Prostate gland (tissue), 2 donors: ENCODE results near the gene RNU6-8. TPM values are rescaled to one million over a fixed set of nuclear protein-coding genes. Genes with fewer than 3 reads are reported as not detected.

ENCODE experiments used
- DNase-seq: peaks from one replicate; pipeline ENCODE4 v3.0.0-alpha.2; 2019; ENCODE audit warnings: low spot score
- H3K27ac ChIP-seq, 2 donors: fragments of 200-600 bp; sonication (generic); 2 replicates each; pipeline ENCODE4 v1.5.1; 2017 to 2019
- H3K27me3 ChIP-seq: fragments of 200-600 bp; sonication (generic); replicated peaks from 2 replicates; pipeline ENCODE4 v1.5.1; 2019; ENCODE audit not compliant: insufficient read depth
- H3K36me3 ChIP-seq, 2 donors: fragments of 200-600 bp; sonication (generic); 1 replicate in 1 of 2; 2 replicates in 1 of 2; pipeline versions ENCODE4 v1.5.1 to v1.8.1; 2017 to 2019
- H3K4me1 ChIP-seq: fragments of 200-600 bp; sonication (generic); replicated peaks from 2 replicates; pipeline ENCODE4 v1.5.1; 2019
- H3K4me3 ChIP-seq, 2 donors: fragments of 200-600 bp; sonication (generic); 2 replicates each; pipeline ENCODE4 v1.5.1; 2017 to 2019
- H3K9me3 ChIP-seq: fragments of 200-600 bp; sonication (generic); 2 replicates; pipeline ENCODE4 v1.5.1; 2017
- POLR2A ChIP-seq: fragments of 450-650 bp; IDR thresholded peaks from one replicate; pipeline ENCODE4 v1.6.1; 2016; ENCODE audit warnings: antibody characterized with exemption, mild to moderate bottlenecking
- POLR2AphosphoS5 ChIP-seq: sonication (generic); formaldehyde crosslinking; IDR thresholded peaks from one replicate; pipeline ENCODE4 v1.6.1; 2017; ENCODE audit warnings: antibody characterized with exemption
- WGBS: methylation state at CpG from one replicate; pipeline ENCODE4 v1.1.5; 2018; 5-methylcytosine and 5-hydroxymethylcytosine counted together
- intact Hi-C: fragments of 100-400 bp; cut with DNase I; formaldehyde crosslinking; loops from one replicate; pipeline ENCODE4 v1.14.2; 2022
- total RNA-seq, 2 donors: library from RNA; depleted of rRNA; stranded (reverse); fragments of >200 nt; gene quantifications; one replicate each; pipeline ENCODE4 v1.1.0, GENCODE V29; 2016
- TF ChIP-seq, protein P1 (sequence below), 4 experiments: fragments of 200-600 bp in 2 of 4; fragments of 450-650 bp in 2 of 4; sonication (generic) in 2 of 4; IDR thresholded peaks; 1 replicate in 3 of 4; 2 replicates in 1 of 4; pipeline ENCODE4 v1.5.1; 2016 to 2019; ENCODE audit warnings: antibody characterized with exemption in 4 of 4, mild to moderate bottlenecking in 2 of 4, moderate library complexity in 2 of 4

RNU6-8 gene
- total RNA-seq: not detected

DNA sequence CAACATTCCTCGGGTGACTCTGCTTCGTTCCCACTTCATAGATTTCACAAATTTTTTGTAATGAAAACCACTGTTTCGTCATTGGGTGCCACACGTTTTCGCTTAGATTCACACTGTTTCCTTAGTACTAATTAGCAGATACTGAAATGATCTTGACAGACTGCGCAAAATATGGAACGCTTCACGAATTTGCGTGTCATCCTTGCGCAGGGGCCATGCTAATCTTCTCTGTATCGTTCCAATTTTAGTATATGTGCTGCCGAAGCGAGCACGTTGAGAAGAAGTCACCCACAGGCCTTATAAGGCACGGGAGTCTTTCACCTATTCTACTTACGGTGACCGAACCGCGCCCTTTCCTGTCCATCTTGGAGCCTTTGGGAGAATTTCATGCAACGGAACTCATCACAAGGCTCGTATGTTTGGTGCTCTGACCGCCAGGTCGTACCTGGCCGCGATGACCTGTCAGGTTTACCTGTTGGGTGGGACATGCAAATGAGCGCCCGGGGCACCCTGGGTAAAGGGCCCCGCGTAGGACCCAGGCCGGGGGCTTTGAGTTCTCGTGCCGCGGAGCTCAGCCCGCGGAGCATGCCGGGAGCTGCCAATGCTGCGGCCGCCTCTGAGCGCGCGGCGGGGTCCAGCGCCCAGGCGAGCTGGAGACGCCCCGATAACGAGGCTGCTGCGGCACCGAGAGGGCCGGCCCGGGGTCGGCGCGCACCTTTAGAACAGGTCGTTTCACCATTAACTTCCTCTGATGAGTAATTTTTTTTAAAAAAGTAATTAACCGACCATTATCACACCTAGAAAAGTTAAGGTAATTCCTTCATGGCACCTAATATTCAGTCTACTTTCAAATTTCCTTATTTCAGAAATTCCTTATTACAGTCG is at the start of gene RNU6-8:
TSS of gene RNU6-8 (minus strand) at position 272 of the 885 bp plus-strand sequence.
- intact Hi-C loops: loop anchor here (2.0 kb wide), 1 partner anchor 126 kb away; the partner anchor contains the start of gene ARHGAP5
- H3K27me3 ChIP-seq: no peaks in the 10 kb centered on the region

GRCh38 chr14:32252030-32252670 is 49.1 kb upstream of the RNU6-8 start:
- peak; percentile 38 for TF ChIP-seq POLR2AphosphoS5
- no peak for TF ChIP-seq POLR2A
- TF ChIP-seq, protein P1, sequence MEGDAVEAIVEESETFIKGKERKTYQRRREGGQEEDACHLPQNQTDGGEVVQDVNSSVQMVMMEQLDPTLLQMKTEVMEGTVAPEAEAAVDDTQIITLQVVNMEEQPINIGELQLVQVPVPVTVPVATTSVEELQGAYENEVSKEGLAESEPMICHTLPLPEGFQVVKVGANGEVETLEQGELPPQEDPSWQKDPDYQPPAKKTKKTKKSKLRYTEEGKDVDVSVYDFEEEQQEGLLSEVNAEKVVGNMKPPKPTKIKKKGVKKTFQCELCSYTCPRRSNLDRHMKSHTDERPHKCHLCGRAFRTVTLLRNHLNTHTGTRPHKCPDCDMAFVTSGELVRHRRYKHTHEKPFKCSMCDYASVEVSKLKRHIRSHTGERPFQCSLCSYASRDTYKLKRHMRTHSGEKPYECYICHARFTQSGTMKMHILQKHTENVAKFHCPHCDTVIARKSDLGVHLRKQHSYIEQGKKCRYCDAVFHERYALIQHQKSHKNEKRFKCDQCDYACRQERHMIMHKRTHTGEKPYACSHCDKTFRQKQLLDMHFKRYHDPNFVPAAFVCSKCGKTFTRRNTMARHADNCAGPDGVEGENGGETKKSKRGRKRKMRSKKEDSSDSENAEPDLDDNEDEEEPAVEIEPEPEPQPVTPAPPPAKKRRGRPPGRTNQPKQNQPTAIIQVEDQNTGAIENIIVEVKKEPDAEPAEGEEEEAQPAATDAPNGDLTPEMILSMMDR (IDR thresholded peaks at IDR 0.05): peak; percentile 63 to 87 (median 82)
- intact Hi-C loops: loop anchor here (5.0 kb wide), 3 partner anchors 310 to 740 kb away; no protein-coding TSS in a partner anchor
- DNase-seq: peak; percentile 69
- no peak overlapping the region for H3K27ac ChIP-seq
- H3K4me3 ChIP-seq: no peak overlapping the region
- no peaks in the 10 kb centered on the region for H3K27me3 ChIP-seq
- H3K9me3 ChIP-seq: no peaks in the 10 kb centered on the region
- no peaks in the 10 kb centered on the region for H3K4me1 ChIP-seq
- no peaks in the 10 kb centered on the region for H3K36me3 ChIP-seq
- 45% methylated on average over 3 of the region's 3 CpGs for WGBS

More for the DNA sequence above, at the start of gene RNU6-8:
- under 1% methylated on average over 56 of the region's 57 CpGs for WGBS
- TF ChIP-seq POLR2A (peak; percentile 47), POLR2AphosphoS5 (peak; percentile 82)
- TF ChIP-seq, protein P1 (IDR thresholded peaks at IDR 0.05): peak in 1 of 4 experiments; percentile 20
- Histone ChIP-seq H3K36me3 (no peaks in the 10 kb centered on the region), H3K4me3 (peak within 1 kb of the TSS; percentile 49 to 58), H3K27ac (peak within 1 kb of the TSS; percentile 84 to 85), H3K4me1 (no peaks in the 10 kb centered on the region), H3K9me3 (no peaks in the 10 kb centered on the region)
- peak; percentile 89 for DNase-seq

DNA sequence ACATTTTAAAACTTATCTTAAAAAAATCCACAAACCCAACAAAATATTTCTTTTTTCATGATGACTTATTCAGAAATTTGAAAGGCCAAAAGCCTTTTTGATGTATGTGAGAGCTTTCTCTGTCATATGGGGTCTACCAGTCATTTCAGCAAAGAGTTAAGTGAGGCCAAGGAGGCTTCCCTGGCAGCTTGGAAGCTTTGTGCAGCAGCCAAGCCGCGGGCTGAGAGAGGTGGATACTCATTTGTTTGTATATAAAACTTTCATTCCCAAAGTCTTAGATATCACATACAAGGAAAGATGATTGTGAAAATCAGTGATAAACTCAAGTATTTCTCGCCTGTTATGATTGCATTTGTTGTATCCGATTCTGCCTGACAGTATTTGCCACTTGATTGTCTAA is 48.5 kb upstream of the RNU6-8 start:
- Histone ChIP-seq H3K36me3 (no peaks in the 10 kb centered on the region), H3K27ac (no peak overlapping the region), H3K4me1 (no peaks in the 10 kb centered on the region), H3K4me3 (no peak overlapping the region), H3K27me3 (no peaks in the 10 kb centered on the region), H3K9me3 (no peaks in the 10 kb centered on the region)
- no peak for DNase-seq
- WGBS: 40% methylated on average over 4 of the region's 4 CpGs
- intact Hi-C loops: loop anchor here (2.0 to 5.0 kb wide), 4 partner anchors 177 to 739 kb away; no protein-coding TSS in a partner anchor
- TF ChIP-seq POLR2AphosphoS5: no peak

- 81% methylated on average over 3 of the region's 3 CpGs for WGBS
- H3K27me3 ChIP-seq: no peaks in the 10 kb centered on the region
- H3K4me1 ChIP-seq: no peaks in the 10 kb centered on the region
- intact Hi-C loops: loop anchor here (2.0 to 5.0 kb wide), 4 partner anchors 176 to 738 kb away; no protein-coding TSS in a partner anchor
- no peak overlapping the region for H3K4me3 ChIP-seq
- no peaks in the 10 kb centered on the region for H3K9me3 ChIP-seq
- no peaks in the 10 kb centered on the region for H3K36me3 ChIP-seq
- no peak overlapping the region for H3K27ac ChIP-seq
- TF ChIP-seq, protein P1 (IDR thresholded peaks at IDR 0.05): no peak
- TF ChIP-seq POLR2A (no peak), POLR2AphosphoS5 (no peak)
- no peak for DNase-seq
Measured at GRCh38 chr14:32250681-32251080, 47.6 kb upstream of the RNU6-8 start.

DNA sequence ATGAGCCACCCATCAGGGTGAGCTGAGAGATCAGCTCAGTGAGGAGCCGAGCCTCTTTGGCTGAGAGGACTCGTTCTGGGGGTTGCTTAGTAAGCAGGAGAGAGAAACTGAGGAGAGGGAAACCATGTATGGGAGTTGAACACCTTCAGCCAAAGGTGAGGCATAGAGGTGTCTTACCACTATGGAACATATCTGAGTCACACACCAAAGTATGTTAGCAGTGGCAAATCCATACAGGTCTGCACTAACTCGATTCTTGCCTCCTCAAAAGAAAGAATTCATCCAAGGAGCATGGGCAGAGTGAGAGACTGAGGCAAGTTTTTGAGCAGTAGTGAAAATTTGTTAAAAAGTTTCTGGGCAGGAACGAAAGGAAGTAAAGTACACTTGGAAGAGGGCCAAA is 46.7 kb upstream of the RNU6-8 start:
- no peaks in the 10 kb centered on the region for H3K36me3 ChIP-seq
- H3K27me3 ChIP-seq: no peaks in the 10 kb centered on the region
- no peaks in the 10 kb centered on the region for H3K4me1 ChIP-seq
- no peak for TF ChIP-seq POLR2AphosphoS5
- TF ChIP-seq POLR2A: no peak
- TF ChIP-seq, protein P1 (IDR thresholded peaks at IDR 0.05): no peak
- DNase-seq: no peak
- intact Hi-C loops: loop anchor here (2.0 to 5.0 kb wide), 4 partner anchors 175 to 737 kb away; no protein-coding TSS in a partner anchor
- H3K27ac ChIP-seq: no peak overlapping the region
- H3K4me3 ChIP-seq: no peak overlapping the region
- H3K9me3 ChIP-seq: no peaks in the 10 kb centered on the region
- 94% methylated on average over 4 of the region's 4 CpGs for WGBS
